ENCODE measurements around the gene RNF126. TPM values are rescaled to one million over a fixed set of nuclear protein-coding genes. Genes with fewer than 3 reads are reported as not detected.

The RNF126 gene
- total RNA-seq, 1 donor from 2014 or later = 68.0 TPM

DNA sequence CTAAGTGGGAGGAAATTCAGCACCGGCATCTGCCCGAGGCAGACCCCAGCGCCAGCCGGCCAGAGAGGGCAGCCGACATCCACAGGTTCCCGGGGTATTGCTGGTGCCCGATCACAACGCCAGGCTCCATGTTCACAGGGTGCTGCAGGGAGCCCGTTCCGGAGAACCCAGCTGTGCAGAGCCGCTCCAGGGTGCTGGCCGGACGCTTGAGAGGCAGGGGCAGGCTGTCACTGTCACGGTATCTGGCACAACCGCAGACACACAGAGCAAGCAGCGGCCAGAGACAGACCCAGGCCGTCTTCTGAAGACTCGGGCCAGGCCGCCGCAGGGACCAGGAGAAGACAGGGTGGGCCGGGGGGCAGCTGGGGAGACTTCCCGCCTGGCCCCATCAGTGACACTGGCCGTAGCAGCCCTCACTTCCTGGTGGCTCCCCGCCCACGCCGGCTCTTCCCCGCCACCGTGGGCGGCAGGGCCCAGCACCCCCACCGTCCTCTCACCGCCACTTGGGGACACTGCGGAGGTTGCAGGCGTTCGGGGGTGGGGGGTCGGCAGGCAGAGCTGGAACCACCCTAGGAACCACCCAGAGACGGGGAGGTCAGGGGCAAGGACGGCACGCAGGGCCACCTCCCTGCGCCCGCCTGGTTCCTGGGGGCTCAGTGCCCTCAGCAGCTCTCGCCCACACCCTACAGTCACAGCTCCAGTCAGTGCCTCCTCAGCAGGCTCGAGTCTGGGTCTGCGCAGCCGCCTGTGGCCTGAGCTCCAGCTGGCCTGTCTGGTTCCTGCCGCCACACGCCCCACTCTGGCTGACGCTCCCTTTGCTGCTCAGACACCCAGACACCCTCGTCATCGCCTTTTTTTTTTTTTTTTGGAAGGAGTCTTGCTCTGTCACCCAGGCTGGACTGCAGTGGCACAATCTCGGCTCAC, 3.8 kb downstream of the RNF126 start:
- TF ChIP-seq POLR2AphosphoS5 (IDR thresholded peaks at IDR 0.05; ENCODE audit: insufficient read depth in 1 of 2, low read depth in 1 of 2) (peak in 1 of 2 donors; percentile 45), POLR2A (IDR thresholded peaks at IDR 0.05) (no peak)
- TF ChIP-seq, protein P1, sequence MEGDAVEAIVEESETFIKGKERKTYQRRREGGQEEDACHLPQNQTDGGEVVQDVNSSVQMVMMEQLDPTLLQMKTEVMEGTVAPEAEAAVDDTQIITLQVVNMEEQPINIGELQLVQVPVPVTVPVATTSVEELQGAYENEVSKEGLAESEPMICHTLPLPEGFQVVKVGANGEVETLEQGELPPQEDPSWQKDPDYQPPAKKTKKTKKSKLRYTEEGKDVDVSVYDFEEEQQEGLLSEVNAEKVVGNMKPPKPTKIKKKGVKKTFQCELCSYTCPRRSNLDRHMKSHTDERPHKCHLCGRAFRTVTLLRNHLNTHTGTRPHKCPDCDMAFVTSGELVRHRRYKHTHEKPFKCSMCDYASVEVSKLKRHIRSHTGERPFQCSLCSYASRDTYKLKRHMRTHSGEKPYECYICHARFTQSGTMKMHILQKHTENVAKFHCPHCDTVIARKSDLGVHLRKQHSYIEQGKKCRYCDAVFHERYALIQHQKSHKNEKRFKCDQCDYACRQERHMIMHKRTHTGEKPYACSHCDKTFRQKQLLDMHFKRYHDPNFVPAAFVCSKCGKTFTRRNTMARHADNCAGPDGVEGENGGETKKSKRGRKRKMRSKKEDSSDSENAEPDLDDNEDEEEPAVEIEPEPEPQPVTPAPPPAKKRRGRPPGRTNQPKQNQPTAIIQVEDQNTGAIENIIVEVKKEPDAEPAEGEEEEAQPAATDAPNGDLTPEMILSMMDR (IDR thresholded peaks at IDR 0.05) = no peak
- Histone ChIP-seq H3K27ac (peak overlapping the region; percentile 8), H3K36me3 (no peaks in the 10 kb centered on the region), H3K4me3 (peak overlapping the region; percentile 11 to 17), H3K4me1 (peaks cover 62% of the 10 kb centered on the region), H3K27me3 (no peaks in the 10 kb centered on the region), H3K9me3 (no peaks in the 10 kb centered on the region)
- no peak for DNase-seq (ENCODE audit: extremely low spot score in 2 of 2)
- intact Hi-C loops (cut with DNase I) = no loop called here

DNA sequence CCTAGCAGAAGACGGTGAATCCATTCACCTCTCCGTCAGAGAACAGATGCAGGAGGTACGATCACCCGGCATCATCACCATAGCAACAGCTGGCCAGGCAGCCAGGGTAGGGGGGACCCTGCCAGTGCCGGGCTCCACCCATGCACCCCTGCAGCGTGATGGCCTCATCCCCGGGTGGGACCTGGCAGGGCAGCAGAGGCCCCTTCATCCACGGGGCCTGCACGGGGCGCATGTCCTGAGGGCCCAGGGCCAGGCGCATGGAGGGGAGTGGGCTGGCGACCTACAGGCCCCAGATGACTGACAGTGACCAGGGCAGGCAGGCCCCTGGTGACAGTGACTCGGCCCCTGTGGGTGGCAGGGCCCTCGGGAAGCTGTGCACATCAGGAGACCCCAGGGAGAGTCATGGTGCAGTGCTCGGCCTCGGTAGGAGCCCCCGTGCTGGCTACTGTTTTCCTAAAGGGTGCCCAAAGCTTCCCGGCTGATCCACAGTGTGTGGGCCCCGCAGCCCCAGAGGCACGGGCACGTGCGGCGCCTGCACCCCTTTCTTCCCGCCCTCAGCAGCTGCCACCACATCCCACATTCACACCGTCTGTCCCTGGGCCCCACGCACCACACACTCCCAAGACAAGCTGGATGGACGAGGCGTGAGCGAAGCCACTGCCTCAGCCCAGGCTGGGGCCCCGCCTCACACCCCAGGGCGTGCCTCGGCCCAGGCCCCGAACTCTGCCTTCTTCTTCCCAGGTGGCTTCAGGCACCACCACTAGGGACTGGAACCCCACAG, 4.8 kb downstream of the RNF126 start:
- no peak overlapping the region for H3K4me3 ChIP-seq
- H3K4me1 ChIP-seq = peaks cover 53% of the 10 kb centered on the region
- no peaks in the 10 kb centered on the region for H3K9me3 ChIP-seq
- peak overlapping the region; percentile 8 for H3K27ac ChIP-seq
- no peak for TF ChIP-seq POLR2A (IDR thresholded peaks at IDR 0.05)
- TF ChIP-seq, protein P1 (IDR thresholded peaks at IDR 0.05) = no peak
- no peak for TF ChIP-seq POLR2AphosphoS5 (IDR thresholded peaks at IDR 0.05; ENCODE audit: insufficient read depth in 1 of 2, low read depth in 1 of 2)
- intact Hi-C loops (cut with DNase I) = no loop called here
- no peaks in the 10 kb centered on the region for H3K27me3 ChIP-seq
- H3K36me3 ChIP-seq = peaks cover 0 to 3% of the 10 kb centered on the region in 2 donors
- no peak for DNase-seq (ENCODE audit: extremely low spot score in 2 of 2)

DNA sequence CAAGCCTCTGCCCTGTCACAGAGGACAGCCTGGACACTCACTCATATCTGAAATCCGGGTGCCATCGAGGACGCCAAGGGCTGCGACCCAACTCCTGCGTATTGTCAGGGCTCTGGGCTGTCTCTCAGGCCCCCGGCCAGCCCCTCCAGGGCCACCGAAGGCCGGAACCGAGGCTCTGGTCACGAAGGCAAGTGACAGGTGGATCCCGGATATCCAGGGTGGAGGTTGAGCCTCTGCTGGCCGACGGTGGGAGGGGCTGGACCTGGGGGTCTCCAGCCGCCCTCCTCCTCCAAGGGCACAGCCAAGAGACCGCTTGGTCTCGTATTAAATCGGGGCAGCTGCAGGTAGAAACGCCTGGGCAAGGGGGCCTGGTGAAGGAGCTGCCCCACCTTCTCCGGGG, 5.4 kb downstream of the RNF126 start:
- no peak overlapping the region for H3K4me3 ChIP-seq
- H3K27ac ChIP-seq = no peak overlapping the region
- intact Hi-C loops (cut with DNase I) = no loop called here
- H3K4me1 ChIP-seq = peaks cover 53% of the 10 kb centered on the region
- H3K36me3 ChIP-seq = peaks cover 0 to 8% of the 10 kb centered on the region in 2 donors
- no peak for TF ChIP-seq POLR2A (IDR thresholded peaks at IDR 0.05)
- TF ChIP-seq, protein P1 (IDR thresholded peaks at IDR 0.05) = no peak
- no peak for TF ChIP-seq POLR2AphosphoS5 (IDR thresholded peaks at IDR 0.05; ENCODE audit: insufficient read depth in 1 of 2, low read depth in 1 of 2)
- no peak for DNase-seq (ENCODE audit: extremely low spot score in 2 of 2)
- no peaks in the 10 kb centered on the region for H3K9me3 ChIP-seq
- no peaks in the 10 kb centered on the region for H3K27me3 ChIP-seq

DNA sequence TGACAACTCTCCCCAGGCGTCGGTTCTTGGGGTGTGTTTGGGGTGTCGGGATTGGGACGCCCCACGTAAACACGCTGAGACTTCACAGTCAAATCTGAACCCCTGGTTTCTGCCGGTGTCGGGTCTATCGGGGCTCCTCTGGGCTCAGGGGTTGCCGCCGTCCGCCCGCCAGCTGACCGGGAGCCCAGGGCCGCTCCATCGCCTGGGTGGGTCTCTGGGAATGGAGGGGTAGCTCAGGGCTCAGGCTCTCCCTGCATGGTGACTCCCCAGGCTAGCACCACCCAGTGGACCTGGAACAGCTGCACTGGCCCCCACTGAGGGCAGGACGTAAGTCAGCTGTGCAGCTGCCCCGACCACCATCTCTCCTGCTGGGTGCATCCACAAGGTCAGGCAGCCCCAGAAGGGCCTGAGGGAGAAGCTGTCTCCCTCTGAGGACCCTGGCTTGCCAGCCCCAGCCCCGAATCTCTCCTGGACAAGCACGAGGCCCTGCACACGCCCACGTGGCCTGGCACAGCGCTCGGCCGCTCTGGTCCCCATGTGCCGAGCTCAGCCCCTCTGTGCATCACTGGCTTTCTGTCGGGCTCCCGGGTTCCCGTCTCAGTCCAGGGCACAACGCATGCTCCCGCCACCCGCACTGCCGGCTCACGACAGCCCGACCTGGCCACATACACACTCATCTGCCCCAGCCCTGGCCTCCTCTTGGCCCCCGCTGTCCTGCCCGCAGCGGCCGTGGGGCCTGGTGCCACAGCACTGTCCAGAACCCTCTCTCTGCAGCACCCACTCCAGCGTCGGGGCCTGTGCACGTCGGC, 6.1 kb downstream of the RNF126 start:
- intact Hi-C loops (cut with DNase I) = no loop called here
- peaks cover 50% of the 10 kb centered on the region for H3K4me1 ChIP-seq
- no peaks in the 10 kb centered on the region for H3K27me3 ChIP-seq
- DNase-seq (ENCODE audit: extremely low spot score in 2 of 2) = no peak
- TF ChIP-seq POLR2A (IDR thresholded peaks at IDR 0.05) = no peak
- no peak for TF ChIP-seq POLR2AphosphoS5 (IDR thresholded peaks at IDR 0.05; ENCODE audit: insufficient read depth in 1 of 2, low read depth in 1 of 2)
- TF ChIP-seq, protein P1 (IDR thresholded peaks at IDR 0.05) = no peak
- no peak overlapping the region for H3K27ac ChIP-seq
- H3K4me3 ChIP-seq = no peak overlapping the region
- peaks cover 0 to 9% of the 10 kb centered on the region in 2 donors for H3K36me3 ChIP-seq
- H3K9me3 ChIP-seq = no peaks in the 10 kb centered on the region
